K562 (cell line): ENCODE measurements around the gene ZBTB32. TPM values are rescaled to one million over a fixed set of nuclear protein-coding genes. Genes with fewer than 3 reads are reported as not detected.

Source experiments
- CHAMP1 ChIP-seq: fragments of 450-650 bp; IDR thresholded peaks from 2 replicates; pipeline ENCODE4 v1.6.1; 2016; ENCODE audit warnings: mild to moderate bottlenecking
- CHD1 ChIP-seq: fragments of 200-600 bp; sonication (generic); IDR thresholded peaks from one replicate; pipeline ENCODE4 v1.6.1; 2012; ENCODE audit warnings: mild to moderate bottlenecking, moderate library complexity, low read length, inconsistent platforms
- GABPB2 ChIP-seq: fragments of 250-450 bp; sonication (Bioruptor Pico); conservative IDR thresholded peaks from 2 replicates; pipeline ENCODE4 v1.5.1; 2021; ENCODE audit warnings: mild to moderate bottlenecking
- GATAD2A ChIP-seq: fragments of 450-650 bp; IDR thresholded peaks from 2 replicates; pipeline ENCODE4 v1.6.1; 2017
- KLF1 ChIP-seq: fragments of 450-650 bp; IDR thresholded peaks from 2 replicates; pipeline ENCODE4 v1.6.1; 2016; ENCODE audit warnings: missing genetic modification characterization, missing compliant biosample characterization
- KLF6 ChIP-seq: fragments of 250-450 bp; sonication (Bioruptor Pico); IDR thresholded peaks from 2 replicates; pipeline ENCODE4 v1.4.0; 2020; ENCODE audit warnings: mild to moderate bottlenecking, moderate library complexity, borderline replicate concordance
- MCM5 ChIP-seq: fragments of 450-650 bp; IDR thresholded peaks from 2 replicates; pipeline ENCODE4 v1.6.1; 2016; ENCODE audit warnings: low read depth
- MECOM ChIP-seq: fragments of 250-450 bp; sonication (Bioruptor Pico); IDR thresholded peaks from 2 replicates; pipeline ENCODE4 v1.8.0; 2022; ENCODE audit warnings: inconsistent platforms
- MLX ChIP-seq, 2 experiments: fragments of 450-650 bp in 1 of 2; sonication (generic) in 1 of 2; formaldehyde crosslinking; conservative IDR thresholded peaks; 2 replicates each; pipeline versions ENCODE4 v1.4.0 to v1.8.1; 2020 to 2022; ENCODE audit warnings: mild to moderate bottlenecking in 1 of 2, missing genetic modification reagents in 1 of 2
- MNT ChIP-seq, 2 experiments: fragments of 450-650 bp; conservative IDR thresholded peaks; 2 replicates each; pipeline ENCODE4 v1.6.1; 2017; ENCODE audit warnings: mild to moderate bottlenecking in 2 of 2, moderate library complexity in 2 of 2
- PATZ1 ChIP-seq: fragments of 250-450 bp; sonication (Bioruptor Pico); IDR thresholded peaks from 2 replicates; pipeline ENCODE4 v1.5.0; 2020; ENCODE audit warnings: mild to moderate bottlenecking, borderline replicate concordance
- PHB2 ChIP-seq: fragments of 450-650 bp; IDR thresholded peaks from 2 replicates; pipeline ENCODE4 v1.6.1; 2017; ENCODE audit warnings: low read depth
- TRIM24 ChIP-seq, 2 experiments: fragments of 450-650 bp; IDR thresholded peaks; 2 replicates each; pipeline ENCODE4 v1.6.1; 2016
- XRCC3 ChIP-seq: fragments of 450-650 bp; IDR thresholded peaks from 2 replicates; pipeline ENCODE4 v1.6.1; 2017; ENCODE audit warnings: mild to moderate bottlenecking, moderate library complexity
- ZC3H8 ChIP-seq: fragments of 450-650 bp; IDR thresholded peaks from 2 replicates; pipeline ENCODE4 v1.6.1; 2017
- ZNF146 ChIP-seq: IDR thresholded peaks from one replicate; pipeline ENCODE4 v1.6.1; 2018; ENCODE audit warnings: missing compliant biosample characterization; ENCODE audit not compliant: unreplicated experiment
- ZNF449 ChIP-seq: fragments of 250-450 bp; sonication (Bioruptor Pico); IDR thresholded peaks from 2 replicates; pipeline ENCODE4 v1.8.0; 2022; ENCODE audit warnings: moderate library complexity, mild to moderate bottlenecking, inconsistent platforms
- ZNF780A ChIP-seq: fragments of 250-450 bp; sonication (Bioruptor Pico); IDR thresholded peaks from 2 replicates; pipeline ENCODE4 v1.5.0; 2021; ENCODE audit warnings: mild to moderate bottlenecking
- ZNF785 ChIP-seq: fragments of 250-450 bp; sonication (Bioruptor Pico); IDR thresholded peaks from 2 replicates; pipeline ENCODE4 v1.4.0; 2020; ENCODE audit warnings: mild to moderate bottlenecking
- ZSCAN29 ChIP-seq: fragments of 450-650 bp; IDR thresholded peaks from 2 replicates; pipeline ENCODE4 v1.6.1; 2017
- polyA plus RNA-seq, 8 experiments: library from polyadenylated mRNA; depleted of rRNA in 4 of 8; stranded (reverse) in 5 of 8; unstranded in 3 of 8; fragments of >200 nt; fragmentation: Nextera tagmentation in 2 of 8; fragmentation: Illumina TruSeq in 1 of 8; extraction: Ambion mirVana in 2 of 8; extraction: Trizol in 1 of 8; gene quantifications; 2 replicates each; pipeline versions ENCODE4 v1.2.1 to v1.2.3, GENCODE V29; 2011 to 2014; ENCODE audit warnings: inconsistent platforms in 1 of 8, missing spikeins in 1 of 8
- total RNA-seq, 7 experiments: library from RNA; depleted of rRNA in 6 of 7; stranded (reverse); fragments of >200 nt in 6 of 7; fragmentation: Illumina TruSeq in 2 of 7; extraction: Trizol in 2 of 7; gene quantifications; 2 replicates each; pipeline versions ENCODE4 v1.2.1 to v1.2.3, GENCODE V29; 2011 to 2021; ENCODE audit warnings: low replicate concordance in 1 of 7

The ZBTB32 gene
- total and polyA plus RNA-seq, 9 of the 15 experiments (the other 6 are each of a cell fraction or from before 2014, with no cell fraction given): 0.20 TPM; not detected in 8

- TF ChIP-seq PATZ1 (CRISPR knock-in tag): no peak
- TF ChIP-seq PHB2: no peak
- TF ChIP-seq KLF6 (CRISPR knock-in tag): peak; percentile 25; the same call in 1 of the 2 replicates
- TF ChIP-seq MLX (CRISPR knock-in tag; conservative IDR thresholded peaks at IDR 0.05): no peak
- peak; percentile 25; the same call in 1 of the 2 replicates for TF ChIP-seq KLF1 (tag)
- TF ChIP-seq CHAMP1: no peak
- TF ChIP-seq ZNF449 (CRISPR knock-in tag): no peak
- no peak for TF ChIP-seq ZNF785 (CRISPR knock-in tag)
- no peak for TF ChIP-seq ZNF780A (CRISPR knock-in tag)
- no peak for TF ChIP-seq ZC3H8
- TF ChIP-seq ZSCAN29: no peak
- no peak for TF ChIP-seq ZNF146 (CRISPR knock-in tag)
- TF ChIP-seq XRCC3: no peak
- no peak for TF ChIP-seq GATAD2A
- TF ChIP-seq MNT (conservative IDR thresholded peaks at IDR 0.05): peak; percentile 76 to 86
- TF ChIP-seq MECOM: no peak
- TF ChIP-seq TRIM24 (IDR thresholded peaks at IDR 0.05): no peak
- peak; percentile 46 for TF ChIP-seq CHD1
- TF ChIP-seq GABPB2 (CRISPR knock-in tag): no peak
- TF ChIP-seq MCM5: no peak
Observed at GRCh38 chr19:35748106-35749020, 44.0 kb downstream of the ZBTB32 start, which contains the start of gene LIN37 (continued).
